HG02973 (cell line): Measurements from ENCODE around the gene HDGFL1.

Source experiments
- ATAC-seq: cut with Tn5 transposase; IDR thresholded peaks from one replicate; pipeline ENCODE4 v1.9.1; 2021; ENCODE audit warnings: moderate library complexity; ENCODE audit not compliant: unreplicated experiment

The HDGFL1 gene

GRCh38 chr6:22589118-22589517 lies 19.8 kb downstream of the HDGFL1 start:
- no peak for ATAC-seq

GRCh38 chr6:22590423-22590822 lies 21.1 kb downstream of the HDGFL1 start:
- ATAC-seq: no peak

DNA sequence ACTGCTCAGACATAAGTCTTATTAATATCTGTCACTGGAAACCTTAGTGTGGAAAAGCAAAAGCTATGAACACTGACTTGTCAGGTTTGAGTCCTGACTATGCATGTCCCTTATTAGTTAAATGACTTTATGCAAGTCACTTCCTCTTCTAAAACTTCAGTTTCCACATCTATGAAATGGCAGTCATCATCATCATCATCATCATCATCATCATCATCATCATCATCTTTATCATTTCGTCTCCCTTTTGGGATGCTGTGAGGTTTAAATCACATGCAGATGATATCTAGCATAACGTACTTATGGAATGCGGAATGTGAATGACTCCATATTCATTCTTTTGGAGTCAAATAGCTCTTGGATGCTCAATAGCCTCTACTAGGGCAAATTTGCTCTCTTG lies 24.5 kb downstream of the HDGFL1 start:
- ATAC-seq: no peak

GRCh38 chr6:22596011-22596410 lies 26.6 kb downstream of the HDGFL1 start:
- ATAC-seq: no peak

DNA sequence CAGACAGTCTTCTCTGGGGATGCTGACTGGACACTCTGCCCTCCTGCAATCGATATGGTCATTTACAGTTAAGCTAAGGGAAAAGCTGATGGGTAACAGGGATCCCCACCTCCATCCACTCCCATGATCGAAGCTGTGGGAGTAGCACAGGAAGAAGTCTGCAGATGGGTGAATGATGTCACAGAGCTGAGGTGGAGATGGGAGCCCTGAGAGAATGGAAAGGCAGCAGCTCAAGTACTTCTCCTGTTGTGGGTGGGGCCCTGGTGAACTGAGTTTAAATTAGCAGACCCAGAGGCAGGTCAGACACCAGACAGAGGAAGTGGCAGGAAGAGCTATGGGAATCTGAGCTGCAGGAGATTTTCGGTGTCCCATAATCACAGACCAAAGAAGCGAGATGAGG lies 29.0 kb downstream of the HDGFL1 start:
- ATAC-seq: no peak

DNA sequence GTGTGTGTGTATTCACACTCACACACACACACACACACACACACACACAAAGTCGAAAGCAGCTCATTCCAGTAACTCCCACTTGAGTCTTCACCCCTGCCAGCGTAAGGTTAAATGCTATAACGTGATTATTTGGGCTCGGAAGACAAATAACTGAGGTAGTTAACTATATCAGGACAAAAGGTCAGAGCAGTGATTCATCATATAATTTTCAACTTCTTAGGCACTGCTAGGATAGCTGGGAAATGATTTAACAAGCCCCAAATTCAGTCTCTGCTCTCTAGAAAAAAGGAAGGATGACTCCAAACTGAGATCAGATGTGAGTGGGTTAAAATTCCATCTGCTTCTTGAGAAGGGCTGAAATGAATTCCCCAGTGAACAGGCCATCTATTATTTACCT lies 30.7 kb downstream of the HDGFL1 start:
- no peak for ATAC-seq

DNA sequence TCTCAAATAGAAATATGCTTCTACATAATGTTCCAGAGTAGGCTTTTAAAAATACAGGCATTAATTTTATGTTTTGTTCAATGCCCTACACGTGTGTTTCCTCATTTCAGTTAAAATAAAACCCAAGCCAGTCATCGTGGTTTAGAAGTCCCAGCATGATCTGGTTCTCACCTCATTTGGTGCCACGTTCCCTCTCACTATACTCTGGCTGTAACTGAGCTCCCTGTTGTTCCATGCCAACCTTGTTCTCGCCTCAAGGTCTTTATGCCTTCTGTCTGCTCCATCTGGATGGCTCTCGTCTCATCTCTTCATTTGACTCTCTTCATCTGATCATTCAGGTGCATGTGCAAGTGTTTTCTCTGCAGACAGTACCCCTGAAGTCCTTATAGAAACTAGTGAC lies 32.6 kb downstream of the HDGFL1 start:
- no peak for ATAC-seq

DNA sequence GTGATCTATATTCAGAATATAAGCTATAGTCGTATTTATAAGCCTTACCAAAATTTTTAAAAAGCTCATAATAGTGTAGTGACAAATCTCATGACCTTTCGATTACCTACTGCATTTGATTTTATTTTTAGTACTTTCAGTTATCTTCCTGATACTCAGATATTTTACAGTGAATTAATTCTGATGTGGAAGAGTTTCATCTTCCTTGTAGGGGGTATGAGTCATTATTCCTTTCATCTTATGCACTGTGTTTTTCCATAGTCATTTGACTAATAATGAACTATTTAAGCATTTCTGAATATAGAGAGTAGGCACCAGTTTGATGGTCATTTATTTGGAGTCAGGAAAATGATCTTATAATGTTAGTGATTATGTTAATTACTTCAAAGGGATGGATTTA lies 36.4 kb downstream of the HDGFL1 start:
- no peak for ATAC-seq

- no peak for ATAC-seq
These were observed 40.8 kb downstream of the HDGFL1 start for GRCh38 chr6:22610127-22610526.

DNA sequence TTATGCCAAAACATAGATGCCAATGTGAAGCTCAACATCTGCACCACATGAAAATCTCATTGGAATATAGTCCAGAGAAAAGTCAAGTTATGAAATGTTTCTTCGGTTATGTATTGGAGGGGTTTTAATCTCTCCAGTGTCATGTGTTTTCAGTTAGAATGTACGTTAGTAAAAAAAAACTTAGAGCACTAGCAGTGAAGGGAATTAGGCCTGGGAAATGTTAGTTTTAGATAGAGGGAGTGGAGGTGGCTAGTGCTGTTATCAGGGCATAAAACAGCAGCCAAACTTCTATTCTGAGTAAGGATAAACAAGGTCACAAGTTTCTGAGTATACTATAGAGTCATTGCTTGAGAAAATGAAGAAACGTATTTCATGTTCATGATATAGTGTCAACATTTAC lies 42.9 kb downstream of the HDGFL1 start:
- no peak for ATAC-seq

- no peak for ATAC-seq
These were observed 43.7 kb downstream of the HDGFL1 start for GRCh38 chr6:22613051-22613450.

- ATAC-seq: no peak
These were observed 44.3 kb downstream of the HDGFL1 start for GRCh38 chr6:22613695-22614094.

- no peak for ATAC-seq
These were observed 45.2 kb downstream of the HDGFL1 start for GRCh38 chr6:22614547-22614946.

- no peak for ATAC-seq
These were observed 51.7 kb downstream of the HDGFL1 start for GRCh38 chr6:22621028-22621427.
